Right forelimb (tissue), 1 donor: Measurements from ENCODE around the gene ZFAND3.

ENCODE experiments used
- DNase-seq: peaks from one replicate; pipeline ENCODE4 v3.0.0-alpha.2; 2018

The ZFAND3 gene

GRCh38 chr6:38156818-38157565 is 337.5 kb downstream of the ZFAND3 start:
- no peak for DNase-seq

GRCh38 chr6:38157905-38158304 is 338.4 kb downstream of the ZFAND3 start:
- no peak for DNase-seq

GRCh38 chr6:38158762-38159350 is 339.3 kb downstream of the ZFAND3 start:
- no peak for DNase-seq

GRCh38 chr6:38159596-38159995 is 340.1 kb downstream of the ZFAND3 start:
- DNase-seq: no peak

DNA sequence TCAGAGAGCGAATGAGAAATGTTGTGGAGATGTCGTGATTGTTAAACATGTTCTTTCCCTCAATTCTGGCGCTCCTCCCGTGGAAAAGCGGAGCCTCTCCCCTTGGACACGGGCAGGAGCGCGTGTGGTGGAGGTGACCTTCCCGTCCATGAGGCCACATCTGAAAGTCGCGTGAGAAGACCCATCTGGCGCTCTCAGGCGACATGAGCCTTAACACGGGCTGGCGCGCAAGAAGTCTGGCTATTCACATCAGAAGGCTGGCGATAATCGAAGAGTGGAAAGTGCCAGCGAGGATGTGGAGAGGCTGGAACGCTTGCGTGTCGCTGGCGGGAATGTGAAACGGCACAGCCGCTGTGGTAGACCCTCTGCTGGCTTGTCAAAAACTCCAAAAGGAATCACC is 341.3 kb downstream of the ZFAND3 start:
- no peak for DNase-seq

DNA sequence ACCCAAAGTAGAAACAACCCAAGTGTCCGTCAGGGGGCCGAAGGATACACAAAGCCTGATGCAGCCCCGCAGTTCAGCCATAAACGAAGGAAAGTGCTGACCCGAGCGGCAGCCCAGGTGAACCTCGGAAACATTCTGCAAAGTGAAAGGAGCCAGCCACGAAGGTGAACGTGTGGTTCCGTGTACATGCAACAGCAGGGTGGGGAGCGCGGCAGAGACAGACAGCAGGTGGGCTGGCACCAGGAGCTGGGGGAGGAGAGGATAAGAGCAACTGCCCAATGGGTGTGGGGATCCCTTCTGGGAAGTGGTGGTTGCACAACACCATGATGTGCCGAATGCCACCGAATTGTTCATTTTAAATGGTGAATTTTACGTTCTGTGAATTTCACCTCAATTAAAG is 341.8 kb downstream of the ZFAND3 start:
- DNase-seq: no peak

DNA sequence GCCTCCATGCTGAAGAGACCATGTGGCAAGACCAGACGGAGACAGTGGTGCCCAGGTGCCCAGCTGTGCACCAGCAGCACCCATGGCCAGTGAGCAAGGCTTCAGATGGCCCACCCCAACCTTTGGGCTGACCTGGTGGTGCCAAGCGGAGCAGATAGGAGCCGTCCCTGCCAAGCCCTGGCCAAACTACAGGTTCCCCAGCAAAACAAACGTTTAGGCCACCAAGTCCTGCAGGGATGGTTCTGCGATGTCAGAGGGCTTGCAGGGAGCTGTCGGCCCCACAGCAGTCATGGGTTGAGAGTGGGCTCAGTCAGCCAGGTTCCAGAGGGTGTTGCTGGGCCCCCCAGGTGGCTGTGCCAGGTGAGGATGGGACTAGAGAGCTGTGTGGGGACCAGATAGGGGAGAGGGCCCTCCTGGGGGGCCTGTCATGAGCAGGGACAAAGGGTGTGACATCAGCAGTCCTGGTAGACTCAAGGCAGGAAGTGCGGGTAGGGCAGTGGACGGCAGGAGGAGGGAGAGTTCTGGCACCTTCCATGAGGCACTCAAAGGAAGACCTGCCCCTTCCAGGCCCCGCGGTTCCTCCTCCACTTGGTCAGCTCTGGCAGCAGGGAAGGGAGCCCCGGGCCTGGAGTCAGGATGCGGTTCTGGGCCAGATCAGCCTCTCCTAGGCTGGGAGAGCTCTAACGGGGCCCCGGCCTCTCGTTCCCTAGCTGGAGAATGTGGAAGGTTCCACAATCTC is 342.4 kb downstream of the ZFAND3 start:
- no peak for DNase-seq

- no peak for DNase-seq
Observed at GRCh38 chr6:38162493-38163185, 343.1 kb downstream of the ZFAND3 start.

DNA sequence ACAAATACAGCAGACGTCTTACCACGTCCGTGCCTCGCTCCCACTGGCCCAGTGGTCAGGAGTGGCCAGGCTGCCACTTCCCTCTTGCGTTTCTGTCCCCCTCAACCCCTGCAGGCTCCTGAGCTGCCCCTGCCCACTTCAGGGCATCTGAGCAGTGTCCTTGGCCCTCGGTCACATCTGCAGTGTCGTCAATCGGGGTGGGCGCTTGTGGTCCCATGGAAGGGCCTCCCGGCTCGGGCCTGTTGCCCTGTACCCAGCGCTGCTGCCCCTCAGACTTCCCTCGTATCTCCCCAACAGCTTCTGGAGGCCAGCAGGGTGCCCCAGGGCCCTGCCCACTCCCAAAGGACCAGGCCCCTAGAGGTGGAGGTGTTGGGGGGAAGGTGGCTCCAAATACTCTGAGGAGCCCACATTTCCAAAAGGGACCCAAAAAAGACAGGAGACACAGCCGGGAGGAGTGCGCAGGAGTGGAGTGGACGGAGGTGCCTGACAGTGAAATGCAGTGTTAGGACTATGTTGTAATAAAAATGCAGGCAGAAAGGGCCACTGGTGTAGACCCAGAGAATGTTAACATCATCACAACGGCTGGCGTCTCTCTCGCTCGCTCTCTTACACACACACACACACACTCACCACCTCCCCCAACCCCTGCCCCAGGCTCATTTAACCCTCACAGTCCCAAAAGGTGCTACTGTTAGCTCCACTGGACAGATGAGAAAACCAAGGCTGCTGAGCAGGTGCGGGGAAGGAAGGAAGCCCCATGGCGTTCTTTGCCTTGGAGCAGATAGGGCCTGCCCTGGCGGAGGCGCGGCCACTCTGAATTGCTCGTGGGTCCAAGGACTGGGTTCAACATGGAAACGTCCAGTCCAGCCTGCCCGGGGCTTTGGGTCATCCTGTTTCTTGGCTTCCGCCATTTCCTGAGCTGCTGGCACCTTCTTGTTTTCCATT is 343.9 kb downstream of the ZFAND3 start:
- DNase-seq: no peak

- DNase-seq: no peak
Observed at GRCh38 chr6:38164131-38164481, 344.6 kb downstream of the ZFAND3 start.

DNA sequence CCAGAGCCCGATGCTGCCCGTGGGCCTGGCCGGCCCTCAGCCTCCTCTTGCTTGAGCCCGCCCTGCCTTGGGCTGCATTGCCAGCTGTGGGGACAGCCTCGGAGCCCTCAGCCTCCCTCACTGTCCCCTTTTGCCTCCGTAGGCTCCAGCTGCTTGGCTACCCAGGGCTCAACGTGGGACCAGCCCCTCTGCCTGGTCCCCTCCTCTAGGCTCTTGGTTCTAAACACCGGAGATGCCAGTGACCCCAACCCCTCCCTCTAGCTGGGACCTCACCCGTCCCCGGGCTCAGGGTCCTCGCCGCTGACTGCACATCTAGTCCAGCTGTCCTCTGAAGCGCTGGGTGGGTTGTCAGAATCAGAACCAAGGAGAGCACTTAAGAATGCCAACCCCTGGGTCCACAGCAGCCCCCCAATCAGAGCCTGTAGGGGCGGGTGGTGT is 345.2 kb downstream of the ZFAND3 start:
- no peak for DNase-seq

DNA sequence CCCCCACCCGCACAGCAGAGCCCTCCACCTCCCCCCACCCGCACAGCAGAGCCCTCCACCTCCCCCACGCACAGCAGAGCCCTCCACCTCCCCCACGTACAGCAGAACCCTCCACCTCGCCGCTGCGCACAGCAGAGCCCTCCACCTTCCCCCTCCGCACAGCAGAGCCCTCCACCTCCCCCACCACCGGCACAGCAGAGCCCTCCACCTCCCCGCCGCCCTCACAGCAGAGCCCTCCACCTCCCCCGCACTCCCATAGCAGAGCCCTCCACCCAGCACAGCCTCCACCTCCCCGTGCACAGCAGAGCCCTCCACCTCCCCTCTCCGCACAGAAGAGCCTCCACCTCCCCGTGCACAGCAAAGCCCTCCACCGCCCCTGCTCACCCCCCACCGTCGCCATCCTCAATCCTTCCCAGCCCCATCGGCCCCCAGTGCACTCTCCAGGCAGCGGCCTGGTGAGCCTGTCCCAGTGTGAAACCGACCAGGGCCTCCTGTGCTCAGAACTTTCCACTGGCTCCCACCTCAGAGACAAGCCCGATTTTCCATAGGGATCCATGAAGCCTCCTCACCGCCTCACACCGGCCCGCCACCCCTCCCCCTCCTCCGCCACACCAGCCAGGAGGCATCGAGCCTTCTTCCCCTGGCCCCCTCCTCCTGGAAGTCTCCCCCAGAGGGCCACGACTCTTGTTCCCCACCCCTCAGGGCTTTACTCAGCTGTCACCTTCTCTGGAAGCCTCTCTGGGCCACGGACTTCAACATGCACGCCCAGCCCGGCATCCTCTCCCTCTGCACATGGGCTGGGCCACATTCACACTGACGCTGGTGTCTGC is 347.1 kb downstream of the ZFAND3 start:
- no peak for DNase-seq

DNA sequence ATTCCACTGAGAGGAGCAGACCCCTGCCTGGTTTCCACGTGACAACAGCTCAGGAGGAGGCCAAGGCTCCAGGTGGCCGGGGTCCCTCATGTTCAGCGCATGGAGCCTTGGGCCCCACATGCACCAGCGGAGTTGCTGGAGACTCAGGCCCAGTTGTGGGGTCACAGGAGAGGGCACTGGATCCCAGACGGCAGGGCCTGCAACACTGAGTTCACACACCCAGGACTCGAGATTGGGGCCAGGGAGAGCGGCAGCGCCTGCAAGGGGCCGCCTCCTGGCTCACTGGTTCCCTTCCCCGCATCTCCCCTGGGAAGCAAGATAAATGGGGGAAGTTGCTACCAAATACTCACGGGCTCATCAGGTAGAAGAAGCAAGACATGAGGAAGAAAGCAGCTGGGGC is 348.1 kb downstream of the ZFAND3 start:
- no peak for DNase-seq

- no peak for DNase-seq
Observed at GRCh38 chr6:38168126-38168525, 348.6 kb downstream of the ZFAND3 start.

DNA sequence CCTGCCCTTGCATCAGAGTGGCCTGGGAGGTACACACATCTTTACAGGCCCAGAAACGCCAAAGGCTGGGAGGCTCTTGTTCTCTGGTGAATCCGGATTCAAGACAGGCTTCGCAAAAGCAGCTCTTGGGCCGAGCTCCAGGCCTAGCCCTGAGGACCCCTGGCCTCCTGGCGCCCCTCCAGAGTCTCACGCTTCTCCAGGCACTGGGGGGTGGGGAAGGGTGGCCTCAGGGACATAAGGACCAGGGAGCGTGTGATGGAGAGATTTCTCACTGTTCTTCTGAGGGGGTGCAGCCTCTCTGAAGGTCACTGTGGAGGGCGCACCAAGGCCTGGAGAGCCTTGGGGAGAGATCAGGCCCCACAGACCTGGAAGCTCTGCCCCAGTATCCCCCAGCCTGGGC is 349.2 kb downstream of the ZFAND3 start:
- no peak for DNase-seq

DNA sequence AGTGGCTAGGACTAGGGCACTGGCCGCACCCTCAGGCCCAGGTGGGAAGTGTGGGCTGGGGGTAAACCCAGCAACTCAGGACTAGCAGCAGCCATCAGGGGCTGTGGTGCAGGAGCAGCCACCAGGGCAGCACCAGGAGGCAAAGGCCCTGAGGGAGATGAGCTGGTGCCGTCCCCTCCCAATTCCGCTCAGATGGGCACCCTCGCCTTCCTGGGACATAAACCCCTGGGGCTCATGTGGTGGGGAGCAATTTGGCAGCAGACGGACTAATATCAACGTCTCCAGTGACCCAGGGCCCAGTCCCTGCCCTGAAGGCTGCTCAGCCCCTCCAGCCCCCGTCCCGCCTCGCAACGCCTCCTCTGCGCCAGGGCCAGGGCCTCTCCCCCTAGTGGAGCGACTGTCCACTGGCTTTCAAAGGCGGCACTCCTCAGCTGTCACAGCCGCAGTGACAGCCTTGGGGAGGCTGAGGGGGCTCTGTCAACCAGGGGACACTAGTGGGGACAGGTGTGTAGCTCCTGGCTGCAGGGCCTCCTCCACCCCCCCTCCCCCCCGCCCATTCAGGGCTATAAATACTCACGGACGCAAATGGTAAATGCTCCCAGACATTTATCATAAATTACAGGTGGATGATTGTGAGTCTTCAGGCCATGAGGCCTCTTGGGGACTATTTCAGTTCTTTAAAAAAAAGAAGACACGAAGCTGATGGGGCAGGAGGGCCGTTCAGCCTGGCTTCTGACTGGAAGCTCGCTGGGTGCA is 349.9 kb downstream of the ZFAND3 start:
- no peak for DNase-seq

GRCh38 chr6:38169977-38170526 is 350.5 kb downstream of the ZFAND3 start:
- no peak for DNase-seq

DNA sequence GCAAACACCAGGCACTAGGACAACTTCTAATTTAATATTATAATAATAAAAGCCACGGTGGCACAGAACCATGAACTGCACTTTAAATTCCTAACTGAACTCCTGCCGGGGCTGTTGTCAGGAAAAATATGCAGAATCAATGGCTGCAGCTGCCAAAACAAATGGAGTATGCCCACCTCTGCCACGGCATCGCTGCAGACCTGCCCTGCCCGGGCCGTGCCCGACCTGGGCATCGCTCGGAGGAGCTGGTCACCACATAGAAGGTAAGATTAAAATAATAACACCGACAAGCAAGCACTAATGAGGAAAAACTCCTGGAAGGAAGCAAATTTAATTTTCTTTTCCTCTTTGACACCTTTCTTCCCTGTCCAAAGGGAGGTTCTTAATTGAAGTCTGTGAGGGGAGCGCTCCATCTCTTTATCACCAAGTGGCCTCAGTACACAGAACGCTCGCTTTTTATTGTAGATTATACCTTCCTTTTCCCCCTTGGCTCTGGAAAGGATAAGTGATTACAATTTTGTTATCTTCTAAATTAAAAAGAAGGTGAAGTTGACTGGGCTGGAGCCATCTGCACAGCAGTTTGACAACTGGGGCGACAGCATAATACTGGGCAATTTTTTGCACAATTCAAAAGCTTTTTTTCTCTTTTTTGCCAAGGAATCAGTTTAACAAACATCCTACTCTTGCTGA is 351.3 kb downstream of the ZFAND3 start:
- DNase-seq: no peak

DNA sequence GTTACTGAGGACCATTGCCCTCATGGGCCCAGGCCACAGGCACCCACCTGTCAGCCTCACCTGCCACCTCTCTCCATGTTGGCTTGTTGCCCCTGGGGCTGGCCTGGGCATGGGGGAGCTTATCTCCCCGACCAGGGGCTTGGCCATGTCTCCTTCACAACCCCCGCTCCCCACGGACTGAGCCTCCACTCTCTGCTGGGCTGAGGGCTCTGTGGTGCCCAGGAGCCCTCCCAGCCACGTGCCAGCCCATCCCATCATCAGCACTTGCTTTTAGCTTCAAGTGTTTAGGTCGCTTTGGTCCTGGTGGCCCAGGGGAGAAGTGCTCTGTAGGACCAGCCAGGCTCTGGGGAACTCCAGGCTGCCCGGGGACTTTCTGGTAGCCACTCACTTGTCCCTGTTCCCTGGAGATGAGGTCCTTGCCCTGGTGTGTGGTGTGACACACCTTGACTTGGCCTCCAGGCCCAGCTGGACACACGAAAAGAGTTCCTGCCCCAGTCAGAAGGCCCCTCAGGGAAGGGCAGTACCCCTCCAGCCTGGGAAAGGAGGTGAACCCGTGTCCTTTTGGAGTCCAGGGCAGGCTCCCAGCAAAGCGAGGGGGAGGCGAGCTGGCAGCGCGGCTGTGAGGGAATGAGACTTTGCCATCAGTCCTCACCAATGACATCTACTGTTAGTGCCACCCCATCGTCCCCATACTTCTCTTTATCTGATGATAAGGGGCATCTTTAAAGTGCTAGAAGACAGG is 352.6 kb downstream of the ZFAND3 start:
- DNase-seq: no peak
